IMR-90 (cell line): Measurements from ENCODE around the gene SLC39A11. TPM values are rescaled to one million over a fixed set of nuclear protein-coding genes. Genes with fewer than 3 reads are reported as not detected.

ENCODE experiments used
- ATAC-seq: fragments of 200-7000 bp; cut with Tn5 transposase; 2 replicates; pipeline ENCODE4 v1.9.1; 2020; ENCODE audit warnings: low read depth, mild to moderate bottlenecking, moderate library complexity
- BruUV-seq: library from RNA; stranded (reverse); fragments of 400-500 nt; replicated peaks from 2 replicates; lab custom pipeline; 2021; lab: Mats Ljungman, UMichigan
- CTCF ChIA-PET: fragments of 300-600 bp; formaldehyde crosslinking; extraction: SDS; loops from one replicate; lab custom pipeline; 2021; ENCODE audit warnings: antibody characterized with exemption; lab: Yijun Ruan, JAX
- POLR2A ChIA-PET: fragments of 300-600 bp; sonication (Branson Sonifier 250); formaldehyde crosslinking; loops from one replicate; lab custom pipeline; 2022; ENCODE audit warnings: antibody characterized with exemption; ENCODE audit not compliant: unreplicated experiment; lab: Charles Lee
- DNase-seq: peaks from one replicate; pipeline ENCODE4 v3.0.0; 2013
- H2AFZ ChIP-seq: replicated peaks from 2 replicates; pipeline ENCODE3; 2013; ENCODE audit warnings: low read length, mild to moderate bottlenecking; ENCODE audit not compliant: poor library complexity
- H2AK5ac ChIP-seq: 2 replicates; pipeline ENCODE4 v1.6.1; 2013; ENCODE audit warnings: low read depth, low read length, inconsistent platforms
- H2AK9ac ChIP-seq: replicated peaks from 2 replicates; pipeline ENCODE3; 2013; ENCODE audit warnings: mild to moderate bottlenecking, low read depth, low read length, moderate library complexity; ENCODE audit not compliant: poor library complexity
- H2BK120ac ChIP-seq: 2 replicates; pipeline ENCODE4 v1.6.1; 2013; ENCODE audit warnings: low read depth, low read length, inconsistent platforms
- H2BK15ac ChIP-seq: 3 replicates; pipeline ENCODE4 v1.6.1; 2013; ENCODE audit warnings: low read depth, low read length, inconsistent platforms
- H2BK20ac ChIP-seq: 2 replicates; pipeline ENCODE4 v1.6.1; 2013; ENCODE audit warnings: low read depth, mild to moderate bottlenecking, inconsistent platforms, low read length, moderate library complexity
- H2BK5ac ChIP-seq: 2 replicates; pipeline ENCODE4 v1.6.1; 2013; ENCODE audit warnings: mild to moderate bottlenecking, low read depth, low read length, inconsistent platforms; ENCODE audit not compliant: poor library complexity, severe bottlenecking
- H3K14ac ChIP-seq: replicated peaks from 2 replicates; pipeline ENCODE4 v1.6.1; 2013; ENCODE audit warnings: low read depth, low read length, inconsistent platforms
- H3K18ac ChIP-seq: 2 replicates; pipeline ENCODE4 v1.6.1; 2013; ENCODE audit warnings: low read depth, low read length, control low read depth
- H3K23ac ChIP-seq: 2 replicates; pipeline ENCODE4 v1.6.1; 2013; ENCODE audit warnings: low read depth, low read length, inconsistent platforms
- H3K27ac ChIP-seq: 2 replicates; pipeline ENCODE4 v1.5.1; 2013; ENCODE audit warnings: mild to moderate bottlenecking, control low read depth, low read length; ENCODE audit not compliant: insufficient read depth
- H3K27me3 ChIP-seq: 2 replicates; pipeline ENCODE4 v1.6.1; 2013; ENCODE audit warnings: low read length; ENCODE audit not compliant: control insufficient read depth, insufficient read depth
- H3K36me3 ChIP-seq: 2 replicates; pipeline ENCODE4 v1.6.1; 2013; ENCODE audit warnings: low read length, mixed read lengths; ENCODE audit not compliant: control insufficient read depth, insufficient read depth
- H3K4ac ChIP-seq: 2 replicates; pipeline ENCODE4 v1.6.1; 2013; ENCODE audit warnings: low read depth, low read length, inconsistent platforms
- H3K4me1 ChIP-seq: 2 replicates; pipeline ENCODE4 v1.6.1; 2013; ENCODE audit warnings: low read length, mixed read lengths; ENCODE audit not compliant: control insufficient read depth, insufficient read depth
- H3K4me2 ChIP-seq: 2 replicates; pipeline ENCODE4 v1.6.1; 2013; ENCODE audit warnings: low read depth, mild to moderate bottlenecking, control low read depth, low read length, moderate library complexity
- H3K4me3 ChIP-seq: 2 replicates; pipeline ENCODE4 v1.5.1; 2013; ENCODE audit warnings: low read depth, mild to moderate bottlenecking, control low read depth, low read length, moderate library complexity; ENCODE audit not compliant: insufficient read depth
- H3K56ac ChIP-seq: 2 replicates; pipeline ENCODE4 v1.6.1; 2013; ENCODE audit warnings: low read length, inconsistent platforms; ENCODE audit not compliant: insufficient read depth; ENCODE audit errors: extremely low read depth
- H3K79me1 ChIP-seq, 2 experiments: 2 replicates each; pipeline ENCODE4 v1.6.1; 2013; ENCODE audit warnings: low read length in 2 of 2, inconsistent platforms in 1 of 2, low read depth in 1 of 2
- H3K9ac ChIP-seq: 2 replicates; pipeline ENCODE4 v1.6.1; 2013; ENCODE audit warnings: low read depth, low read length, control low read depth
- H3K9me1 ChIP-seq: 2 replicates; pipeline ENCODE4 v1.6.1; 2013; ENCODE audit warnings: low read length, inconsistent platforms; ENCODE audit not compliant: insufficient read depth
- H3K9me3 ChIP-seq: 2 replicates; pipeline ENCODE4 v1.6.1; 2013; ENCODE audit warnings: low read length; ENCODE audit not compliant: control insufficient read depth, insufficient read depth
- H4K20me1 ChIP-seq: 2 replicates; pipeline ENCODE4 v1.6.1; 2013; ENCODE audit warnings: low read length, inconsistent platforms; ENCODE audit not compliant: insufficient read depth
- H4K5ac ChIP-seq: 2 replicates; pipeline ENCODE4 v1.6.1; 2013; ENCODE audit warnings: mild to moderate bottlenecking, low read depth, low read length, control low read depth
- H4K8ac ChIP-seq, 2 experiments: 2 replicates each; pipeline ENCODE4 v1.6.1; 2013; ENCODE audit warnings: low read depth in 2 of 2, low read length in 2 of 2, control low read depth in 1 of 2, inconsistent platforms in 1 of 2
- H4K91ac ChIP-seq: 2 replicates; pipeline ENCODE4 v1.6.1; 2013; ENCODE audit warnings: low read depth, low read length, inconsistent platforms; ENCODE audit not compliant: insufficient read depth
- BHLHE40 ChIP-seq: fragments of 150-350 bp; IDR thresholded peaks from 2 replicates; pipeline ENCODE4 v1.6.1; 2016; ENCODE audit warnings: mild to moderate bottlenecking, low read depth, low read length
- CEBPB ChIP-seq: IDR thresholded peaks from 2 replicates; pipeline ENCODE4 v1.6.1; 2012; ENCODE audit warnings: low read depth, low read length, improper control_type of control experiment
- CHD1 ChIP-seq: IDR thresholded peaks from 2 replicates; pipeline ENCODE4 v1.6.1; 2012; ENCODE audit warnings: low read depth, low read length, improper control_type of control experiment
- FOS ChIP-seq: fragments of 150-350 bp; IDR thresholded peaks from 2 replicates; pipeline ENCODE4 v1.6.1; 2016; ENCODE audit warnings: low read depth, low read length
- MAFK ChIP-seq: IDR thresholded peaks from 2 replicates; pipeline ENCODE4 v1.6.1; 2012; ENCODE audit warnings: low read depth, low read length, improper control_type of control experiment
- MAZ ChIP-seq: IDR thresholded peaks from 2 replicates; pipeline ENCODE4 v1.6.1; 2012; ENCODE audit warnings: low read depth, mild to moderate bottlenecking, low read length, improper control_type of control experiment, moderate library complexity, borderline replicate concordance
- MXI1 ChIP-seq: IDR thresholded peaks from 2 replicates; pipeline ENCODE4 v1.6.1; 2012; ENCODE audit warnings: low read depth, mild to moderate bottlenecking, low read length, moderate library complexity, borderline replicate concordance
- NFE2L2 ChIP-seq: fragments of 150-350 bp; IDR thresholded peaks from 2 replicates; pipeline ENCODE4 v1.6.1; 2016; ENCODE audit warnings: low read depth, mild to moderate bottlenecking, low read length
- POLR2A ChIP-seq: IDR thresholded peaks from 2 replicates; pipeline ENCODE4 v1.6.1; 2012; ENCODE audit warnings: mild to moderate bottlenecking, low read depth, low read length
- RAD21 ChIP-seq: IDR thresholded peaks from 2 replicates; pipeline ENCODE4 v1.6.1; 2012; ENCODE audit warnings: low read length, improper control_type of control experiment
- RCOR1 ChIP-seq: IDR thresholded peaks from 2 replicates; pipeline ENCODE4 v1.6.1; 2012; ENCODE audit warnings: mild to moderate bottlenecking, low read length, improper control_type of control experiment; ENCODE audit not compliant: insufficient replicate concordance
- RFX5 ChIP-seq: IDR thresholded peaks from 2 replicates; pipeline ENCODE4 v1.8.0; 2012; ENCODE audit warnings: low read depth, mild to moderate bottlenecking, low read length, moderate library complexity
- SMC3 ChIP-seq: fragments of 150-350 bp; IDR thresholded peaks from 2 replicates; pipeline ENCODE4 v1.6.1; 2016; ENCODE audit warnings: low read depth, mild to moderate bottlenecking, antibody characterized with exemption, low read length, moderate library complexity
- WGBS, 2 experiments: methylation state at CpG; one replicate each; pipeline versions ENCODE4 v1.1.5 to v1.1.7; 2013; ENCODE audit warnings: missing lambda C conversion rate in 2 of 2; ENCODE audit not compliant: insufficient read length in 1 of 2; ENCODE audit errors: extremely low coverage in 2 of 2; 5-methylcytosine and 5-hydroxymethylcytosine counted together
- dilution Hi-C: fragments of 300-500 bp; cut with HindIII; formaldehyde crosslinking; loops from one replicate; pipeline ENCODE4 v1.14.3; 2018; ENCODE audit warnings: low sequenced_read_pairs; ENCODE audit not compliant: unreplicated experiment
- in situ Hi-C: fragments of 300-500 bp; cut with MboI; formaldehyde crosslinking; loops from 3 replicates; pipeline ENCODE4 v1.14.3; 2019; ENCODE audit warnings: low sequenced_read_pairs, inconsistent platforms, mixed read lengths
- intact Hi-C: fragments of 100-400 bp; cut with micrococcal nuclease; formaldehyde crosslinking; loops from 2 replicates; pipeline ENCODE4 v1.10.0; 2022
- polyA plus RNA-seq, 3 experiments: library from polyadenylated mRNA; depleted of rRNA; stranded (reverse); fragments of >200 nt; gene quantifications; 2 replicates each; pipeline ENCODE4 v1.2.3, GENCODE V29; 2012; ENCODE audit warnings: low replicate concordance in 1 of 3
- total RNA-seq: library from RNA; depleted of rRNA; stranded (reverse); fragments of >200 nt; gene quantifications from 2 replicates; pipeline ENCODE4 v1.2.3, GENCODE V29; 2012
- TF ChIP-seq, protein P1 (sequence below): fragments of 150-350 bp; IDR thresholded peaks from 2 replicates; pipeline ENCODE4 v1.6.1; 2016; ENCODE audit warnings: low read depth, mild to moderate bottlenecking, low read length, moderate library complexity, borderline replicate concordance
- TF ChIP-seq, protein P2 (sequence below): conservative IDR thresholded peaks from 2 replicates; pipeline ENCODE4 v1.5.1; 2012; ENCODE audit warnings: mild to moderate bottlenecking, low read depth, low read length, improper control_type of control experiment
- TF ChIP-seq, protein P3 (sequence below): fragments of 150-350 bp; IDR thresholded peaks from 2 replicates; pipeline ENCODE4 v1.6.1; 2017; ENCODE audit warnings: mild to moderate bottlenecking, antibody characterized with exemption, low read length, low read depth

SLC39A11 gene
- total and polyA plus RNA-seq, 2 of the 4 experiments (the other 2 are of a cell fraction), result 8.8 to 14.3 TPM

DNA sequence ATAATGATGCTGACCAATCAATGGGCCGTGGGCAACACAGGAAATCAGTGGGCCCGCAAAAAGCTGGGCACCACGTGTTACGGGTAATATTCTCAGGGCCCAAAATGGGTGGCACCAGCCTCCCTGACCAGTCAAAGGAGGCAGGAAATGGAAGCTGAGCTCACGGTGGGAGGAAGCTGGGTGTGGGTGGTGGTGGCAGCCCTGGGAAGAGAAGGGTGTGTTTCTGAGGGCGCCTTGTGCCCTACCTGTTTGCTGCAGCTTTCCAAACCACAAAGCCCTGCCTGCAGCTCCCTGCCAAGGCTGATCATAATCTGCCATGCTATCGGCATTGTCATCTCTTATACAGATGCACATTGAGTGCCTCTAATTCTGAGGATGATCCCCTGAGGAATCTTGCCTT lies 457.9 kb downstream of the SLC39A11 start:
- ATAC-seq (no peak), DNase-seq (no peak)
- Histone ChIP-seq H3K27ac (no peak overlapping the region), H3K36me3 (no peaks in the 10 kb centered on the region), H3K4me3 (no peak overlapping the region), H3K27me3 (peaks cover 5% of the 10 kb centered on the region), H3K56ac (no peak overlapping the region), H2AK9ac (no peak overlapping the region), H3K79me1 (no peaks in the 10 kb centered on the region), H4K91ac (no peak overlapping the region), H2BK5ac (no peak overlapping the region), H3K23ac (no peak overlapping the region), H2BK15ac (no peak overlapping the region), H4K20me1 (no peaks in the 10 kb centered on the region), H2AK5ac (no peak overlapping the region), H3K9me1 (no peaks in the 10 kb centered on the region), H3K4me1 (no peaks in the 10 kb centered on the region), H4K8ac (no peak overlapping the region), H3K4ac (no peak overlapping the region), H2AFZ (no peak overlapping the region), H2BK20ac (no peak overlapping the region), H3K9ac (no peak overlapping the region), H4K5ac (no peak overlapping the region), H3K4me2 (no peak overlapping the region), H3K14ac (no peak overlapping the region), H2BK120ac (no peak overlapping the region), H3K18ac (no peak overlapping the region), H3K9me3 (no peaks in the 10 kb centered on the region)
- CTCF ChIA-PET, result no interaction called here
- no TSS peak for BruUV-seq
- POLR2A ChIA-PET, result no interaction called here
- dilution Hi-C loops, result no loop called here
- intact Hi-C loops, result no loop called here
- in situ Hi-C loops, result no loop called here
- WGBS, 2 experiments, result 69% methylated on average over 5 of the region's 7 CpGs; no CpG with 5 or more reads in 1 of the 2 experiments
- TF ChIP-seq, protein P1, sequence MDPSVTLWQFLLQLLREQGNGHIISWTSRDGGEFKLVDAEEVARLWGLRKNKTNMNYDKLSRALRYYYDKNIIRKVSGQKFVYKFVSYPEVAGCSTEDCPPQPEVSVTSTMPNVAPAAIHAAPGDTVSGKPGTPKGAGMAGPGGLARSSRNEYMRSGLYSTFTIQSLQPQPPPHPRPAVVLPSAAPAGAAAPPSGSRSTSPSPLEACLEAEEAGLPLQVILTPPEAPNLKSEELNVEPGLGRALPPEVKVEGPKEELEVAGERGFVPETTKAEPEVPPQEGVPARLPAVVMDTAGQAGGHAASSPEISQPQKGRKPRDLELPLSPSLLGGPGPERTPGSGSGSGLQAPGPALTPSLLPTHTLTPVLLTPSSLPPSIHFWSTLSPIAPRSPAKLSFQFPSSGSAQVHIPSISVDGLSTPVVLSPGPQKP, result no peak
- TF ChIP-seq, protein P2, sequence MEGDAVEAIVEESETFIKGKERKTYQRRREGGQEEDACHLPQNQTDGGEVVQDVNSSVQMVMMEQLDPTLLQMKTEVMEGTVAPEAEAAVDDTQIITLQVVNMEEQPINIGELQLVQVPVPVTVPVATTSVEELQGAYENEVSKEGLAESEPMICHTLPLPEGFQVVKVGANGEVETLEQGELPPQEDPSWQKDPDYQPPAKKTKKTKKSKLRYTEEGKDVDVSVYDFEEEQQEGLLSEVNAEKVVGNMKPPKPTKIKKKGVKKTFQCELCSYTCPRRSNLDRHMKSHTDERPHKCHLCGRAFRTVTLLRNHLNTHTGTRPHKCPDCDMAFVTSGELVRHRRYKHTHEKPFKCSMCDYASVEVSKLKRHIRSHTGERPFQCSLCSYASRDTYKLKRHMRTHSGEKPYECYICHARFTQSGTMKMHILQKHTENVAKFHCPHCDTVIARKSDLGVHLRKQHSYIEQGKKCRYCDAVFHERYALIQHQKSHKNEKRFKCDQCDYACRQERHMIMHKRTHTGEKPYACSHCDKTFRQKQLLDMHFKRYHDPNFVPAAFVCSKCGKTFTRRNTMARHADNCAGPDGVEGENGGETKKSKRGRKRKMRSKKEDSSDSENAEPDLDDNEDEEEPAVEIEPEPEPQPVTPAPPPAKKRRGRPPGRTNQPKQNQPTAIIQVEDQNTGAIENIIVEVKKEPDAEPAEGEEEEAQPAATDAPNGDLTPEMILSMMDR, result no peak
- TF ChIP-seq, protein P3, sequence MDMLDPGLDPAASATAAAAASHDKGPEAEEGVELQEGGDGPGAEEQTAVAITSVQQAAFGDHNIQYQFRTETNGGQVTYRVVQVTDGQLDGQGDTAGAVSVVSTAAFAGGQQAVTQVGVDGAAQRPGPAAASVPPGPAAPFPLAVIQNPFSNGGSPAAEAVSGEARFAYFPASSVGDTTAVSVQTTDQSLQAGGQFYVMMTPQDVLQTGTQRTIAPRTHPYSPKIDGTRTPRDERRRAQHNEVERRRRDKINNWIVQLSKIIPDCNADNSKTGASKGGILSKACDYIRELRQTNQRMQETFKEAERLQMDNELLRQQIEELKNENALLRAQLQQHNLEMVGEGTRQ, result no peak
- TF ChIP-seq MXI1 (no peak), MAZ (no peak), FOS (no peak), NFE2L2 (no peak), BHLHE40 (no peak), RFX5 (no peak), CEBPB (no peak), CHD1 (no peak), MAFK (no peak), RAD21 (no peak), SMC3 (no peak), POLR2A (no peak), RCOR1 (no peak)
